SK-N-SH (cell line): Measurements from ENCODE around the gene MUC16. TPM values are rescaled to one million over a fixed set of nuclear protein-coding genes. Genes with fewer than 3 reads are reported as not detected.

Source experiments
- CTCF ChIA-PET: fragments of 300-600, 350-600 bp; formaldehyde crosslinking; extraction: SDS; loops from one replicate; lab custom pipeline; 2021; lab: Yijun Ruan, JAX
- POLR2A ChIA-PET: fragments of 350-600 bp; sonication (Branson Sonifier 250); formaldehyde crosslinking; extraction: SDS; loops from one replicate; lab custom pipeline; 2020; ENCODE audit warnings: antibody characterized with exemption, inconsistent platforms; lab: Yijun Ruan, JAX
- DNase-seq: peaks from one replicate; pipeline ENCODE4 v3.0.0; 2012
- H2AFZ ChIP-seq: fragments of 200-600 bp; sonication (generic); 2 replicates; pipeline ENCODE4 v1.8.1; 2016; ENCODE audit warnings: antibody characterized with exemption, mild to moderate bottlenecking, low read depth
- H3F3A ChIP-seq: fragments of 200-600 bp; sonication (generic); replicated peaks from 2 replicates; pipeline ENCODE3; 2016; ENCODE audit warnings: antibody characterized with exemption, mild to moderate bottlenecking; ENCODE audit not compliant: insufficient read depth
- H3K27ac ChIP-seq, 2 experiments: fragments of 200-500 bp in 1 of 2; fragments of 200-600 bp in 1 of 2; sonication (Bioruptor generic) in 1 of 2; sonication (generic), shearing (Covaris generic) in 1 of 2; 2 replicates each; pipeline versions ENCODE4 v1.5.1 to v1.6.1; 2014 to 2016; ENCODE audit warnings: low read depth in 2 of 2, inconsistent platforms in 1 of 2, low read length in 1 of 2, mild to moderate bottlenecking in 1 of 2, mixed read lengths in 1 of 2
- H3K27me3 ChIP-seq: fragments of 200-600 bp; sonication (generic), shearing (Covaris generic); 2 replicates; pipeline ENCODE4 v1.6.1; 2016; ENCODE audit warnings: mixed run types; ENCODE audit not compliant: insufficient read depth
- H3K36me3 ChIP-seq, 2 experiments: fragments of 200-500 bp in 1 of 2; fragments of 200-600 bp in 1 of 2; sonication (Bioruptor generic) in 1 of 2; sonication (generic) in 1 of 2; replicated peaks in 1 of 2; 2 replicates each; pipeline versions ENCODE3 to v1.5.1; 2014 to 2016; ENCODE audit warnings: low read length in 1 of 2, mild to moderate bottlenecking in 1 of 2; ENCODE audit not compliant: insufficient read depth in 2 of 2, control insufficient read depth in 1 of 2
- H3K4me1 ChIP-seq, 2 experiments: fragments of 200-500 bp in 1 of 2; fragments of 200-600 bp in 1 of 2; sonication (Bioruptor generic) in 1 of 2; sonication (generic), shearing (Covaris generic) in 1 of 2; 2 replicates each; pipeline versions ENCODE4 v1.5.1 to v1.6.1; 2014 to 2016; ENCODE audit warnings: low read depth in 1 of 2, low read length in 1 of 2, mixed run types in 1 of 2; ENCODE audit not compliant: insufficient read depth in 2 of 2, control insufficient read depth in 1 of 2
- H3K4me2 ChIP-seq: fragments of 200-600 bp; sonication (generic), shearing (Covaris generic); 2 replicates; pipeline ENCODE4 v1.6.1; 2017; ENCODE audit warnings: mixed run types
- H3K4me3 ChIP-seq, 2 experiments: fragments of 200-500 bp in 1 of 2; fragments of 200-600 bp in 1 of 2; sonication (Bioruptor generic) in 1 of 2; sonication (generic), shearing (Covaris generic) in 1 of 2; 2 replicates each; pipeline versions ENCODE4 v1.5.1 to v1.8.1; 2014 to 2016; ENCODE audit warnings: low read depth in 2 of 2, inconsistent platforms in 1 of 2, low read length in 1 of 2, mild to moderate bottlenecking in 1 of 2, mixed read lengths in 1 of 2, moderate library complexity in 1 of 2
- H3K79me2 ChIP-seq: fragments of 200-600 bp; sonication (generic); 2 replicates; pipeline ENCODE4 v1.8.1; 2017; ENCODE audit warnings: mild to moderate bottlenecking; ENCODE audit not compliant: insufficient read depth
- H3K9ac ChIP-seq: fragments of 200-600 bp; sonication (generic); 2 replicates; pipeline ENCODE4 v1.6.1; 2017; ENCODE audit warnings: mixed run types
- H3K9me2 ChIP-seq: fragments of 200-600 bp; sonication (generic); 2 replicates; pipeline ENCODE4 v1.6.1; 2017; ENCODE audit warnings: mixed run types
- H3K9me3 ChIP-seq: fragments of 200-600 bp; sonication (generic); 2 replicates; pipeline ENCODE4 v1.6.1; 2017; ENCODE audit warnings: mixed run types, mild to moderate bottlenecking, moderate library complexity
- H4K20me1 ChIP-seq: fragments of 200-600 bp; sonication (generic); 2 replicates; pipeline ENCODE4 v1.6.1; 2017; ENCODE audit warnings: mild to moderate bottlenecking, mixed run types; ENCODE audit not compliant: insufficient read depth
- EP300 ChIP-seq, 2 experiments: IDR thresholded peaks; 2 replicates each; pipeline versions ENCODE4 v1.4.0 to v1.6.1; 2012; ENCODE audit warnings: borderline replicate concordance in 1 of 2, low read depth in 1 of 2, low read length in 1 of 2
- EZH2phosphoT487 ChIP-seq: fragments of 200-600 bp; sonication (generic); IDR thresholded peaks from 2 replicates; pipeline ENCODE4 v1.6.1; 2017; ENCODE audit warnings: low read depth, mixed run types, mild to moderate bottlenecking, antibody characterized with exemption, moderate library complexity, borderline replicate concordance
- FOSL2 ChIP-seq: IDR thresholded peaks from 2 replicates; pipeline ENCODE4 v1.4.0; 2012; ENCODE audit warnings: low read depth, mild to moderate bottlenecking, moderate library complexity, borderline replicate concordance
- FOXJ3 ChIP-seq: sonication (generic); formaldehyde crosslinking; IDR thresholded peaks from 2 replicates; pipeline ENCODE4 v1.5.1; 2020; ENCODE audit warnings: mild to moderate bottlenecking, missing genetic modification reagents
- FOXM1 ChIP-seq: IDR thresholded peaks from 2 replicates; pipeline ENCODE4 v1.4.0; 2012; ENCODE audit warnings: low read depth, mild to moderate bottlenecking
- GABPA ChIP-seq: IDR thresholded peaks from 2 replicates; pipeline ENCODE4 v1.4.0; 2012; ENCODE audit warnings: low read depth, mild to moderate bottlenecking
- JUND ChIP-seq: IDR thresholded peaks from 2 replicates; pipeline ENCODE4 v1.4.0; 2012
- MAX ChIP-seq: IDR thresholded peaks from 2 replicates; pipeline ENCODE4 v1.4.0; 2012; ENCODE audit warnings: low read depth
- PBX3 ChIP-seq: IDR thresholded peaks from 2 replicates; pipeline ENCODE4; 2012
- RAD21 ChIP-seq: IDR thresholded peaks from 2 replicates; pipeline ENCODE4 v1.6.1; 2012; ENCODE audit warnings: mild to moderate bottlenecking, low read length
- REST ChIP-seq: IDR thresholded peaks from 2 replicates; pipeline ENCODE4 v1.6.1; 2012; ENCODE audit warnings: mild to moderate bottlenecking, low read depth, low read length, moderate library complexity
- SIN3A ChIP-seq: IDR thresholded peaks from 2 replicates; pipeline ENCODE4 v1.6.1; 2012; ENCODE audit warnings: low read depth, mild to moderate bottlenecking, low read length, moderate library complexity, borderline replicate concordance
- USF2 ChIP-seq: fragments of 150-350 bp; IDR thresholded peaks from 2 replicates; pipeline ENCODE4 v1.6.1; 2017; ENCODE audit warnings: antibody characterized with exemption, low read length, low read depth, borderline replicate concordance
- ZBTB33 ChIP-seq: IDR thresholded peaks from 2 replicates; pipeline ENCODE4 v1.4.0; 2012; ENCODE audit warnings: low read depth, borderline replicate concordance
- WGBS: methylation state at CpG from one replicate; pipeline ENCODE4 v1.1.6; 2017; ENCODE audit warnings: low lambda C conversion rate; 5-methylcytosine and 5-hydroxymethylcytosine counted together
- polyA plus RNA-seq, 3 experiments: library from polyadenylated mRNA; depleted of rRNA; stranded (reverse); fragments of >200 nt; gene quantifications; 2 replicates each; pipeline ENCODE4 v1.2.3, GENCODE V29; 2012

The MUC16 gene
- polyA plus RNA-seq, 1 of the 3 experiments (the other 2 are of a cell fraction) = not detected

GRCh38 chr19:9009431-9009830 is 778 bp downstream of the MUC16 start:
- no peaks in the 10 kb centered on the region for H3K79me2 ChIP-seq
- H3K36me3 ChIP-seq = no peaks in the 10 kb centered on the region
- H3K9me2 ChIP-seq = no peaks in the 10 kb centered on the region
- 13% methylated on average over 10 of the region's 10 CpGs for WGBS
- no peaks in the 10 kb centered on the region for H3K4me1 ChIP-seq
- no peak overlapping the region for H3K27ac ChIP-seq
- no peak for DNase-seq
- H3K9me3 ChIP-seq = no peaks in the 10 kb centered on the region
- H3F3A ChIP-seq = no peaks in the 10 kb centered on the region
- H3K27me3 ChIP-seq = peaks cover 48% of the 10 kb centered on the region
- H4K20me1 ChIP-seq = no peaks in the 10 kb centered on the region
- no peak overlapping the region for H3K9ac ChIP-seq
- H3K4me3 ChIP-seq = no peak overlapping the region
- H2AFZ ChIP-seq = no peak overlapping the region
- TF ChIP-seq EZH2phosphoT487 (no peak), JUND (no peak), EP300 (IDR thresholded peaks at IDR 0.05; ENCODE audit: borderline replicate concordance in 1 of 2, low read depth in 1 of 2, low read length in 1 of 2) (no peak), SIN3A (no peak), REST (no peak), FOSL2 (no peak), RAD21 (no peak), USF2 (no peak), PBX3 (no peak), FOXM1 (no peak), GABPA (no peak), MAX (no peak), ZBTB33 (no peak), FOXJ3 (no peak)
- CTCF ChIA-PET = no interaction called here
- POLR2A ChIA-PET = no interaction called here
- no peak overlapping the region for H3K4me2 ChIP-seq
